H1 (cell line): ENCODE data around the gene GATC. TPM values are rescaled to one million over a fixed set of nuclear protein-coding genes. Genes with fewer than 3 reads are reported as not detected.

Source experiments
- CTCF ChIA-PET: fragments of 300-600 bp; sonication (Branson Sonifier 250); formaldehyde crosslinking; loops from one replicate; lab custom pipeline; 2021; ENCODE audit not compliant: partially characterized antibody; lab: Charles Lee
- POLR2A ChIA-PET: fragments of 300-600 bp; sonication (Branson Sonifier 250); formaldehyde crosslinking; loops from one replicate; lab custom pipeline; 2021; ENCODE audit warnings: inconsistent platforms; ENCODE audit not compliant: partially characterized antibody; lab: Charles Lee
- DNase-seq, 2 experiments: peaks; one replicate each; pipeline versions ENCODE4 v3.0.0 to v3.0.0-alpha.2; 2010 to 2022; ENCODE audit warnings: low spot score in 2 of 2, low read depth in 1 of 2, mixed read lengths in 1 of 2
- FAIRE-seq: peaks from 2 replicates; lab custom pipeline; 2011; peaks lifted over from hg19 to GRCh38; lab: Jason Lieb, UNC
- H2AFZ ChIP-seq: 2 replicates; pipeline ENCODE4 v1.8.1; 2012; ENCODE audit warnings: low read length, inconsistent platforms
- H2AK5ac ChIP-seq: 2 replicates; pipeline ENCODE4 v1.6.1; 2013; ENCODE audit warnings: low read depth, low read length
- H2BK120ac ChIP-seq: replicated peaks from 2 replicates; pipeline ENCODE3; 2013; ENCODE audit warnings: low read depth, low read length, inconsistent platforms
- H2BK12ac ChIP-seq: 2 replicates; pipeline ENCODE4 v1.6.1; 2013; ENCODE audit warnings: low read depth, low read length
- H2BK15ac ChIP-seq: 2 replicates; pipeline ENCODE4 v1.6.1; 2013; ENCODE audit warnings: low read length
- H2BK20ac ChIP-seq: 2 replicates; pipeline ENCODE4 v1.6.1; 2013; ENCODE audit warnings: low read length
- H2BK5ac ChIP-seq: 2 replicates; pipeline ENCODE4 v1.6.1; 2013; ENCODE audit warnings: low read depth, low read length
- H3K14ac ChIP-seq: 2 replicates; pipeline ENCODE4 v1.6.1; 2013; ENCODE audit warnings: inconsistent platforms; ENCODE audit not compliant: insufficient read length
- H3K18ac ChIP-seq: 2 replicates; pipeline ENCODE4 v1.6.1; 2013; ENCODE audit warnings: low read length; ENCODE audit errors: extremely low read depth
- H3K23ac ChIP-seq: 2 replicates; pipeline ENCODE4 v1.6.1; 2013; ENCODE audit warnings: inconsistent platforms; ENCODE audit not compliant: insufficient read length
- H3K23me2 ChIP-seq: 2 replicates; pipeline ENCODE4 v1.6.1; 2013; ENCODE audit warnings: low read depth, low read length
- H3K27ac ChIP-seq: 2 replicates; pipeline ENCODE4 v1.6.1; 2011; ENCODE audit warnings: low read depth, low read length, inconsistent platforms
- H3K27me3 ChIP-seq, 4 experiments: replicated peaks in 1 of 4; 1 replicate in 1 of 4; 2 replicates in 3 of 4; pipeline versions ENCODE4 v1.6.1 to v1.8.1; 2011 to 2013; ENCODE audit warnings: low read length in 3 of 4, mild to moderate bottlenecking in 3 of 4, inconsistent platforms in 2 of 4, mixed read lengths in 2 of 4, moderate library complexity in 1 of 4; ENCODE audit not compliant: control insufficient read depth in 3 of 4, insufficient read depth in 3 of 4; ENCODE audit errors: extremely low read depth in 1 of 4
- H3K36me3 ChIP-seq, 4 experiments: 2 replicates each; pipeline versions ENCODE4 v1.6.1 to v1.8.1; 2011 to 2013; ENCODE audit warnings: mild to moderate bottlenecking in 4 of 4, low read length in 3 of 4, moderate library complexity in 2 of 4, control low read depth in 1 of 4, inconsistent platforms in 1 of 4; ENCODE audit not compliant: insufficient read depth in 4 of 4, control insufficient read depth in 2 of 4
- H3K4ac ChIP-seq: replicated peaks from 2 replicates; pipeline ENCODE3; 2013; ENCODE audit warnings: low read length, low read depth, mixed read lengths, inconsistent platforms; ENCODE audit not compliant: insufficient read length
- H3K4me1 ChIP-seq, 4 experiments: replicated peaks in 1 of 4; 1 replicate in 1 of 4; 2 replicates in 3 of 4; pipeline versions ENCODE4 v1.6.1 to v1.8.1; 2011 to 2013; ENCODE audit warnings: low read length in 3 of 4, inconsistent platforms in 2 of 4, mixed read lengths in 1 of 4; ENCODE audit not compliant: insufficient read depth in 4 of 4, control insufficient read depth in 3 of 4
- H3K4me2 ChIP-seq, 2 experiments: 2 replicates each; pipeline versions ENCODE4 v1.6.1 to v1.8.1; 2011 to 2013; ENCODE audit warnings: low read depth in 2 of 2, low read length in 2 of 2, control low read depth in 1 of 2, inconsistent platforms in 1 of 2, mild to moderate bottlenecking in 1 of 2; ENCODE audit not compliant: insufficient read depth in 1 of 2
- H3K4me3 ChIP-seq, 4 experiments: fragments of 200-600, 300-600 bp in 1 of 4; sonication (generic), shearing (Covaris generic), sonication (Bioruptor Twin) in 1 of 4; 2 replicates each; pipeline versions ENCODE4 v1.5.1 to v1.8.1; 2011 to 2016; ENCODE audit warnings: low read length in 4 of 4, low read depth in 3 of 4, control low read depth in 2 of 4, inconsistent platforms in 2 of 4, mild to moderate bottlenecking in 2 of 4, mixed read lengths in 1 of 4, moderate library complexity in 1 of 4; ENCODE audit not compliant: insufficient read depth in 2 of 4; ENCODE audit errors: extremely low read depth in 1 of 4
- H3K56ac ChIP-seq: replicated peaks from 2 replicates; pipeline ENCODE3; 2013; ENCODE audit warnings: low read depth, mild to moderate bottlenecking, mixed read lengths, low read length, inconsistent platforms; ENCODE audit not compliant: insufficient read length
- H3K79me1 ChIP-seq: 2 replicates; pipeline ENCODE4 v1.6.1; 2013; ENCODE audit warnings: low read depth, low read length, control low read depth
- H3K79me2 ChIP-seq, 2 experiments: 2 replicates each; pipeline versions ENCODE4 v1.6.1 to v1.8.1; 2012 to 2013; ENCODE audit warnings: low read length in 2 of 2, mild to moderate bottlenecking in 2 of 2, inconsistent platforms in 1 of 2; ENCODE audit not compliant: insufficient read depth in 2 of 2, control insufficient read depth in 1 of 2
- H3K9ac ChIP-seq, 4 experiments: replicated peaks in 1 of 4; 1 replicate in 1 of 4; 2 replicates in 3 of 4; pipeline versions ENCODE4 v1.6.1 to v1.8.1; 2011 to 2013; ENCODE audit warnings: low read depth in 3 of 4, low read length in 3 of 4, control low read depth in 2 of 4, mild to moderate bottlenecking in 2 of 4, moderate library complexity in 2 of 4, inconsistent platforms in 1 of 4; ENCODE audit errors: extremely low read depth in 1 of 4
- H3K9me3 ChIP-seq, 2 experiments: 2 replicates each; pipeline versions ENCODE4 v1.6.1 to v1.8.1; 2012 to 2013; ENCODE audit warnings: mild to moderate bottlenecking in 2 of 2, moderate library complexity in 2 of 2, control low read depth in 1 of 2, inconsistent platforms in 1 of 2, low read depth in 1 of 2, low read length in 1 of 2, mixed read lengths in 1 of 2; ENCODE audit not compliant: insufficient read depth in 2 of 2
- H4K20me1 ChIP-seq, 2 experiments: replicated peaks in 1 of 2; 2 replicates each; pipeline versions ENCODE3 to v1.8.1; 2011 to 2013; ENCODE audit warnings: inconsistent platforms in 2 of 2, low read length in 2 of 2, mild to moderate bottlenecking in 1 of 2; ENCODE audit not compliant: insufficient read depth in 2 of 2, control insufficient read depth in 1 of 2
- H4K5ac ChIP-seq: 2 replicates; pipeline ENCODE4 v1.6.1; 2013; ENCODE audit warnings: low read length, low read depth, mixed read lengths, inconsistent platforms; ENCODE audit not compliant: insufficient read length
- H4K8ac ChIP-seq: 2 replicates; pipeline ENCODE4 v1.8.0; 2013; ENCODE audit warnings: mild to moderate bottlenecking, moderate library complexity, low read length, inconsistent platforms; ENCODE audit not compliant: insufficient read depth; ENCODE audit errors: extremely low read depth
- H4K91ac ChIP-seq: replicated peaks from 2 replicates; pipeline ENCODE3; 2013; ENCODE audit warnings: low read length, mixed read lengths, inconsistent platforms; ENCODE audit not compliant: insufficient read length
- BCL11A ChIP-seq, 2 experiments: IDR thresholded peaks; one replicate each; pipeline ENCODE4 v1.6.1; 2011; ENCODE audit warnings: low read depth in 2 of 2, low read length in 2 of 2, mild to moderate bottlenecking in 2 of 2
- CTBP2 ChIP-seq: IDR thresholded peaks from 2 replicates; pipeline ENCODE4 v1.7.0; 2011; ENCODE audit warnings: borderline replicate concordance, mild to moderate bottlenecking, moderate library complexity, mixed read lengths, low read length; ENCODE audit not compliant: insufficient read depth, insufficient read length
- HDAC2 ChIP-seq, 2 experiments: fragments of 300-600 bp in 1 of 2; sonication (generic) in 1 of 2; IDR thresholded peaks; 2 replicates each; pipeline ENCODE4 v1.6.1; 2011 to 2012; ENCODE audit warnings: low read depth in 2 of 2, low read length in 2 of 2, mild to moderate bottlenecking in 2 of 2, moderate library complexity in 2 of 2, borderline replicate concordance in 1 of 2, inconsistent platforms in 1 of 2
- RBBP5 ChIP-seq: IDR thresholded peaks from 2 replicates; pipeline ENCODE4 v1.7.1; 2012; ENCODE audit warnings: low read depth, mild to moderate bottlenecking, inconsistent platforms, low read length, moderate library complexity, borderline replicate concordance
- SP1 ChIP-seq: IDR thresholded peaks from 2 replicates; pipeline ENCODE4 v1.6.1; 2011; ENCODE audit warnings: low read depth, low read length
- SRF ChIP-seq: IDR thresholded peaks from 2 replicates; pipeline ENCODE4 v1.6.1; 2011; ENCODE audit warnings: mild to moderate bottlenecking, low read depth, low read length, moderate library complexity
- WGBS, 2 experiments: shearing (Covaris generic) in 1 of 2; methylation state at CpG; one replicate each; pipeline versions ENCODE4 v1.1.6 to v1.1.7; 2013 to 2015; ENCODE audit warnings: low lambda C conversion rate in 2 of 2, mixed read lengths in 2 of 2, inconsistent platforms in 1 of 2, low coverage in 1 of 2, missing lambda C conversion rate in 1 of 2; ENCODE audit not compliant: insufficient replicate concordance in 2 of 2, insufficient coverage in 1 of 2, insufficient read length in 1 of 2; ENCODE audit errors: extremely low coverage in 1 of 2, missing lambda C conversion rate in 1 of 2; 5-methylcytosine and 5-hydroxymethylcytosine counted together
- polyA plus RNA-seq, 7 experiments: library from polyadenylated mRNA; depleted of rRNA in 3 of 7; stranded (reverse) in 5 of 7; unstranded in 2 of 7; fragments of >200 nt in 5 of 7; fragments of 200-250 nt in 2 of 7; gene quantifications; 1 replicate in 5 of 7; 2 replicates in 1 of 7; 4 replicates in 1 of 7; pipeline versions ENCODE4 v1.2.1 to v1.2.3, GENCODE V29; 2011 to 2013; ENCODE audit warnings: missing spikeins in 2 of 7, mixed read lengths in 2 of 7
- total RNA-seq: library from RNA; stranded (reverse); fragmentation: NEBNext Ultra II Directional; extraction: Animal tissue kit (Norgen Biotek cat#: 25700); gene quantifications from 2 replicates; pipeline ENCODE4 v1.2.1, GENCODE V29; 2021
- TF ChIP-seq, protein P1 (sequence below), 3 experiments: IDR thresholded peaks; 1 replicate in 2 of 3; 2 replicates in 1 of 3; pipeline versions ENCODE4 v1.5.1 to v1.6.1; 2011; ENCODE audit warnings: low read length in 3 of 3, mild to moderate bottlenecking in 3 of 3, inconsistent platforms in 2 of 3, low read depth in 1 of 3, moderate library complexity in 1 of 3; ENCODE audit not compliant: insufficient read depth in 1 of 3; ENCODE audit errors: control extremely low read depth in 1 of 3
- TF ChIP-seq, protein P2 (sequence below): IDR thresholded peaks from 2 replicates; pipeline ENCODE4 v1.6.1; 2011; ENCODE audit warnings: low read depth, mild to moderate bottlenecking, low read length; ENCODE audit not compliant: insufficient read depth

GATC gene
- total and polyA plus RNA-seq, 2 of the 8 experiments (the other 6 are each of a cell fraction or from before 2014, with no cell fraction given), result 13.2 to 30.4 TPM

DNA sequence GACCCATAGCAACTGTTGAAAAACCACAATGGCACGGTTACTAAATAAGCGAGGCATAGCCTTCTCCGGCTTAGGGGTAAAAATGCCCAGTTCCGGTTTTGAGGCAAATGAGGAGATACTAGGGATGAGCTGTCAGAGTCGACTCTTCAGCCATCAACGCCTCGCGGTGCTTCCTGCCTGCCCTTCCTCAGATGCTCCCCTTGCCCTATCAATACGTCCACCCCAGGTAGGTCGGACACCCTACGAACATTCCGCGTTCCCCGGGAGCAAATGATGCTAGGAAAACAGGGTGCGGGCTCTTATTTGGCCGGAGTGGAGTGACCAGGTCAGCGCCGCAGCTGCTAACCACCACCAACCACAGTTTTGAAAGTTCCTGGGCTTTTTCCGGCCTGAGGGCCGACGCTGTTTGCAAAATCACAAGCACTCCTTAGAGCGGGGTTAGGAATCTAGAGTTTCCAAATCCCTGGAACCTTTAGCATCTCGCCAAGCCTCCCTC is 22.1 kb downstream of the GATC start:
- Histone ChIP-seq H3K14ac (no peak overlapping the region), H4K91ac (no peak overlapping the region), H2AK5ac (no peak overlapping the region), H3K79me2 (peaks cover 0 to 49% of the 10 kb centered on the region in 2 experiments; a peak in 3 of 4 replicates), H3K18ac (peak overlapping the region; percentile 73; the same call in 1 of the 2 replicates), H3K79me1 (peaks cover 3% of the 10 kb centered on the region), H3K9me3 (no peaks in the 10 kb centered on the region), H3K4ac (peak overlapping the region; percentile 20), H3K23me2 (peaks cover 5% of the 10 kb centered on the region), H3K36me3 (peaks cover 22 to 30% (median 24%) of the 10 kb centered on the region in 4 experiments), H3K4me2 (peak overlapping the region; percentile 78 to 83), H2BK12ac (no peak overlapping the region), H4K5ac (no peak overlapping the region), H3K4me1 (peaks cover 0 to 5% (median 0%) of the 10 kb centered on the region in 4 experiments; a peak in 2 of 7 replicates), H3K23ac (no peak overlapping the region), H2BK5ac (0 out of 2 replicates have a peak overlapping the region, but pooled peaks have one; percentile 64), H2AFZ (no peak overlapping the region), H2BK20ac (no peak overlapping the region), H3K4me3 (peak overlapping the region; percentile 76 to 97 (median 78)), H2BK120ac (no peak overlapping the region), H4K20me1 (peaks cover 10 to 18% of the 10 kb centered on the region in 2 experiments), H3K27me3 (no peaks in the 10 kb centered on the region), H3K27ac (peak overlapping the region; percentile 72; the same call in 1 of the 2 replicates), H3K56ac (peak overlapping the region; percentile 34), H3K9ac (peak overlapping the region; percentile 57 to 75 (median 69); a peak in 5 of 7 replicates), H2BK15ac (no peak overlapping the region), H4K8ac (no peak overlapping the region; the same call in 1 of the 2 replicates)
- CTCF ChIA-PET, result interaction anchor here (0.6 to 9.3 kb wide), 19 partner anchors 12 to 233 kb away, joined by 3 to 152 read pairs (median 4); partner anchors contain the start of genes COX6A1, DYNLL1, GATC and PLA2G1B
- POLR2A ChIA-PET, result interaction anchor here (0.6 to 18.7 kb wide), 26 partner anchors 8 to 449 kb away, joined by 3 to 365 read pairs (median 4); partner anchors contain the start of genes COX6A1, DYNLL1, GATC and RNF10
- WGBS, 2 experiments, result 11% methylated on average over 23 of the region's 23 CpGs; no CpG with 5 or more reads in 1 of the 2 experiments
- FAIRE-seq (no peak), DNase-seq (peak in 1 of 2 experiments; percentile 59)
- TF ChIP-seq BCL11A (IDR thresholded peaks at IDR 0.05; ENCODE audit: low read depth in 2 of 2, low read length in 2 of 2), result no peak
- TF ChIP-seq, protein P1, sequence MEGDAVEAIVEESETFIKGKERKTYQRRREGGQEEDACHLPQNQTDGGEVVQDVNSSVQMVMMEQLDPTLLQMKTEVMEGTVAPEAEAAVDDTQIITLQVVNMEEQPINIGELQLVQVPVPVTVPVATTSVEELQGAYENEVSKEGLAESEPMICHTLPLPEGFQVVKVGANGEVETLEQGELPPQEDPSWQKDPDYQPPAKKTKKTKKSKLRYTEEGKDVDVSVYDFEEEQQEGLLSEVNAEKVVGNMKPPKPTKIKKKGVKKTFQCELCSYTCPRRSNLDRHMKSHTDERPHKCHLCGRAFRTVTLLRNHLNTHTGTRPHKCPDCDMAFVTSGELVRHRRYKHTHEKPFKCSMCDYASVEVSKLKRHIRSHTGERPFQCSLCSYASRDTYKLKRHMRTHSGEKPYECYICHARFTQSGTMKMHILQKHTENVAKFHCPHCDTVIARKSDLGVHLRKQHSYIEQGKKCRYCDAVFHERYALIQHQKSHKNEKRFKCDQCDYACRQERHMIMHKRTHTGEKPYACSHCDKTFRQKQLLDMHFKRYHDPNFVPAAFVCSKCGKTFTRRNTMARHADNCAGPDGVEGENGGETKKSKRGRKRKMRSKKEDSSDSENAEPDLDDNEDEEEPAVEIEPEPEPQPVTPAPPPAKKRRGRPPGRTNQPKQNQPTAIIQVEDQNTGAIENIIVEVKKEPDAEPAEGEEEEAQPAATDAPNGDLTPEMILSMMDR (IDR thresholded peaks at IDR 0.05; ENCODE audit: control extremely low read depth in 1 of 3, insufficient read depth in 1 of 3, low read depth in 1 of 3, low read length in 3 of 3), result no peak
- TF ChIP-seq SRF, result no peak
- peak; percentile 86 for TF ChIP-seq SP1
- no peak for TF ChIP-seq CTBP2
- TF ChIP-seq, protein P2, sequence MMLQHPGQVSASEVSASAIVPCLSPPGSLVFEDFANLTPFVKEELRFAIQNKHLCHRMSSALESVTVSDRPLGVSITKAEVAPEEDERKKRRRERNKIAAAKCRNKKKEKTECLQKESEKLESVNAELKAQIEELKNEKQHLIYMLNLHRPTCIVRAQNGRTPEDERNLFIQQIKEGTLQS, result no peak
- TF ChIP-seq RBBP5, result 0 out of 2 replicates have a peak, but pooled peaks have one; percentile 11
- no peak for TF ChIP-seq HDAC2 (IDR thresholded peaks at IDR 0.05; ENCODE audit: borderline replicate concordance in 1 of 2, low read depth in 2 of 2, low read length in 2 of 2)
